DMS114 treated with DMSO at 0.1 percent for 48 hours (cell line): ENCODE measurements around the gene AANAT.

Experiments
- DNase-seq: peaks from one replicate; lab custom pipeline; 2025; ENCODE audit not compliant: unreplicated experiment; lab: John Stamatoyannopoulos, UW

The AANAT gene

DNA sequence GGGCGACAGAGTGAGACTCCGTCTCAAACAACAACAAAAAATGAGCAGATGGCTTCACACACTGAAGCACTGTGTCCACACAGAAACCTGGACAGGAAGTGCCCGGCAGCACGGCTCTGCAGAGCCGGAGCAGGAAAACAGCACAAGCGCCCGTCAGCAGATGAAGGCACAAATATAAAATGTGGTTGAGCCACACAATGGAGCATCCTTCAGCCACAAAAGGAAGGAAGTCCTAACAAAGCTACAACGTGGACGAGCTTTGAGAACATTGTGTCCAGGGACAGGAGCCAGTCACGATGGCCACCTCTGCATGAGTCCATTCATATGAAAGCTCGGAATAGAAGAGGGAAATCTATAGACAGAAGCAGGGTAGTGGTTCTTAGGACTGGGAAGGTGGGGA is 18.2 kb downstream of the AANAT start:
- DNase-seq: no peak

DNA sequence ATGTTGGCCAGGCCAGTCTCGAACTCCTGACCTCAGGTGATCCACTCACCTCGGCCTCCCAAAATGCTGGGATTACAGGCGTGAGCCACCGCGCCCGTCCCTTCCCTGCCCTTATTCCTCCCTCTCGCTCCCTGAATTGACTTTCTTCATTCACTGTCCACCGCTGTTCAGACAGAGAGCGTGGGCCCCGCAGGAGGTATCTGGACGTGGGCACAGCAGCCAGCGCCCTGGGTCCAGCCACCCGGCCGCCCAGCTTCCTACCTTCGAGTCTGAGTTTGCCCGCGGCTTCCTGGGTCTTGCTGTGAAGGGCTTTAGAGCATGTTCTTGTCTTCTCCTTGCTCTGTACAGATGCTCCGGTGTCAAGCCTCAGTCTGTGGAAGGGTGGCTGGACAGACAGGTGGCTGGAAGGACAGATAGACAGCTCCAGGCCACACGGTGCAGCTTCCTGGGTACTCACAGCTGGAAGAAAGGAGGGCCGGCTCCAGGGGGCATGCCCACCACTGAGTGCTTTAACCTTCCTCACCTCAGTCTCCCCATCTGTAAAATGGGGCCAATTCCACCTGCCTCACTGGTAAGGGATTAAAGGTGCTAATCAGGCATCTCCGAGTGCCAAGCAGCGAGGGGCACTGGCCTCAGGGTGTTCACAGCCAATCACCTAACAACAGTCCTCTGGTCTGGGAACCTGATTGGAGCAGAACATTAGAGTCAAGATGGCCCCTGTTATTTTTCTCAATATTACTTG is 20.2 kb downstream of the AANAT start:
- DNase-seq: no peak

DNA sequence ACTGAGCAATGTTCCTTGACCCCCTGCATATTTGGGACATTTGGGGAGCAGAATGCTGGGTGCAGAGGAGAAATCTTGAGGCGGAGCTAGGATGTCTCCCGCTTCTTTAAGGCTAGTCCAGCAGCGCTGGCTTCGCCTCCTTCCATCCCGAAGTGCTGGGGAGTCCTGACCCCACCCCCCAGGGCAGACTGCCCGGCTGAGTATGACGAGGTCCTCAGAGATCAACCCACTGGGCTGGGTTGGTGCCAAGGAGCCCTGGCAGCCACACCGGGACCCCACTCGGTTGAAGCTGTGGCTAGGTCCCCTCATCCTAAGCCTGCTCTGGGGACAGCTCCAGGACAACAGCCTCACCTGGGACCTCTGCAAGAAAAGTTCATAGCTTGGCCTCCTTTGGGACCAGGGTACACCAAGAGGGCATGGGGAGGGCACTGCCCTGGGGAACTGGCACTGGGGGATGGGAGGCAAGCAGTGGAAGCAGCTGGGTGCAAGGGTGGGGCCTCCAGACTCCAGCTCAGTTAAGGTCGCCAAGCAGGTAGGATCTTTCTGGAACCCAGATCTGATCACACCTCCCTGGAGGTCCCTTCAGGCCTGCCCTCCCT is 22.8 kb downstream of the AANAT start:
- no peak for DNase-seq

DNA sequence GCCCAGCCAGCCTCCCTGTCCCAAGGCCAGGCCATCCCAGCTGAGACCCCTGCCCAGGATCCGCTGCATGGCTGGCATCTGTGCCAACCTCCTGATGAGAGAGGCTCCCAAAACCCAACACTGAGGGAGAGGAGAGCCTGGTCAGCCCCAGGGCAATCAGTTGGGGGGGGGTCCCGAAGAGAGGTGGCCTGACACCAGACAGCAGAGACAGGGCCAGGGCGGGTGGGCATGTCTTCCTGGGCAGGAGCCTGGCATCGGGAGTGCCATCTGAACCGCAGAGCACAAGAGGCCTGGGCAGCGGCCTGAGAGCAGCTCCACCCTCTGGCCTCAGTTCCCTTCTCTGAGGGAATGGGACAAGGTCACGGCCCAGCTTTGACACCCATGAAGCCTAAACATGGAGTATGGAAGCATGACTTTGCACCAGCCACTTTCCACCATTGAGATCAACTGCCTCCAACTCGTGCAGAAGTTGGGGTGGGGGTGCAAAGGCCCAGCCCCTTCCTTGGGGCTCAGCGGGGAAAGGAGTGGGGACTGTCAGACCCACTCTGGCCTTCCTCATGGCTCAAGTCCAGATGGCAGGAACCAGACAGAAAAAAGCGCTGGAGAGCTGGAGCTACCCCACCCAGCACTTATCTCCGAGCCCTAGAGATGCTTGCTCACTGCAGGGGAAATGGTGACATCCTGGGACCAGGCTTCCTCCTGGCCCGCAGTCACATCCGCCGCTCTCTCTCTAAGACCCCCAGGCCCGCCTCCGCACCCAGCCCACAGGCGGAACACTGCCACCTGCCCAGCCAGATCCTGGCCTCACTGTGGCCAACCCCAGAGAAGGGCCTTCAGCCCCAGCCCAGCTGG is 24.1 kb downstream of the AANAT start:
- DNase-seq: no peak

DNA sequence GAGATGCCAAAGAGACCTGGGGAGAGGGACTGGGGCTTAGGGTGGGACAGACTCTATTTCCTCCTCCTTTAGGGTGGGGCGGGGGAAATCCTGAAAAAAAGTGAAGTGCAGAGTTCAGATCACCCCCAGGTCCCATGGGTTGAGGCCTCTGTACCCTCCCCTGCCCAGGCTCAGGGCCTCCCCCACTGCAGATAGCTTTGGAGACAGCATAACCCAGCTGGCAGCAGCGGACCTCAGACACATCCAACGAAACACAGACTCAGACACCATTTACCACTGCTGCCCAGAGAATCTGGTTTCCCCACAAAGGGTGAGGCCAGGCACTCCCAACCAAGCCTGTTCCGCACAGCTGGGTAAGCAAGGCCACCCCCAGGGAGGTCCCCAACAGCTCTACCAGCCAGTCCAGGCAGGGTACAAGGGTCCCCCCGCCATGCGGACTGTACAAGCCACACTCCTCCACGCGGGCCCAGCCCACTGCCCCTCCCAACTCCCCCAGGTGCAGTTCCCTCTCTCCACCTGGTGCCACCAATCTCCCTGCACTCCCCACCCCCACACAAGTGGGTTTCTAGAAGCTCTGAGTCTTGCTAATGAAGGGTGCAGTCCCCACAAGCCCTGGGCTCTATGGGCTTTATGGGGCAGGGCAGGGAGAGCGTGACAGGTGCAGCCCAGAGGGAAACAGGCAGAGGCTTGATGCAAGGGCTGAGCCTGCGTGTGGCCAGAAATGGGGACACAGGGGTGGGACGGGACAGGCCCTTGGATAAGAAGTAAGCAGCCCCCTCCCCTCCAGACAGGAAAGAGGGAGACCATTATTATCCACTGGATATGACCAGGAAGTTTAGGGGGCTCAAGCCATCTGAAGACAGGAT is 25.0 kb downstream of the AANAT start:
- no peak for DNase-seq

DNA sequence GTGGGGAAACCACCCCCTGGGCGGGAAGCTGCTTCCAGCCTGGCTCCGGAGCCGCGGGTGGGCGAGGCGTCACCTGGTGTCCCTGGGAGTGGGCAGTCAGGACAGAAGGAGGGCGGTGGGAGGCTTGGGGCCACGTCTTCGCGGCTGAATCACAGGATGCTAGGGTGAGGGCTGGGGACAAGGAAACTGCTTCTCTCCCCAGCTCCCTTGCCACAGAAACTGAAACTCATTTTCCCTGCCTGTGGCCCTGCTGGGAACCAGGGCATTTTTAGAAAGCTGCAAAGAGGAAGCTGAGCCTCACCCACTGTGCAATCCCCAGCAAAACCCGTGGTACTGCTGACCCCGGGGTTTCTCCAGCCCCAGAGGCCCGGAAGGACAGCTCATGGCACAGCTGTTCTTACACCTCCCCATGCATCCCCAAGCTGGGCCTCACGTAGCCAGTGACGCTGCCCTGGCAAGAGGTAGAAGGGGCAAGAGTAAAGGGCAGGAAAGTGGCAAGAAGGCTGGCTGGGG is 25.6 kb downstream of the AANAT start:
- DNase-seq: no peak

DNA sequence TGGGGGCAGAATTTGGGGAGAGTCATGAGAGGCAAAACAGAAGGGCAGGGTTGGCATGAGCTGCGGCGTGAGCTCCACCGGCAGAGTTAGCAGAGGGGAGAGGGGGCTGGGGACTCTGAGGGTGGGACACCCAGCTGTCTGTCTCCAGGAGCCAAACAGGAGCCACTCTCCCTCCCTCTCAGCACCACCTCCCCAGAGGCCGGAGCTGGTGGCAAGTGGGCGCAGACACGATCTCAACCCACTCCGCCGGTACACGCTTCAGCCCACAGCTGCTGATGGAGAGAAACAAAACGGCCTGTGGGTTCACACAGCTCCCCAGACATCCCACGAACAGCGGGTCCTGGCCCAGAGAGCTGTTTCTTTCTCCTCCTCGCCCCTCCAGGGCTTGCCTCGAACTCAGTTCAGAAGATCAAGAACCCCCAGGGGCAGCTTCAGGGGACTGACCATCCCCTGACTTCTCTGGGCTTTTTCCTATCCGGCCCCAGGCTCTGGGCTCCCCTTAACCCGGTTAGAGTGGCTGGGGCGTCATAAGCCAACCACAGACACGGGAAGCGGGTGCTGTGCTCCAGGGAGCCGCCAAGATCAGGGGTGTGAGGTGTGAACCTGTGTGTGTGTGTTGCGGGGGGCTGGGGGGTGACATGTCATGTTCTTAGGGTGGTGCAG is 26.2 kb downstream of the AANAT start:
- no peak for DNase-seq

DNA sequence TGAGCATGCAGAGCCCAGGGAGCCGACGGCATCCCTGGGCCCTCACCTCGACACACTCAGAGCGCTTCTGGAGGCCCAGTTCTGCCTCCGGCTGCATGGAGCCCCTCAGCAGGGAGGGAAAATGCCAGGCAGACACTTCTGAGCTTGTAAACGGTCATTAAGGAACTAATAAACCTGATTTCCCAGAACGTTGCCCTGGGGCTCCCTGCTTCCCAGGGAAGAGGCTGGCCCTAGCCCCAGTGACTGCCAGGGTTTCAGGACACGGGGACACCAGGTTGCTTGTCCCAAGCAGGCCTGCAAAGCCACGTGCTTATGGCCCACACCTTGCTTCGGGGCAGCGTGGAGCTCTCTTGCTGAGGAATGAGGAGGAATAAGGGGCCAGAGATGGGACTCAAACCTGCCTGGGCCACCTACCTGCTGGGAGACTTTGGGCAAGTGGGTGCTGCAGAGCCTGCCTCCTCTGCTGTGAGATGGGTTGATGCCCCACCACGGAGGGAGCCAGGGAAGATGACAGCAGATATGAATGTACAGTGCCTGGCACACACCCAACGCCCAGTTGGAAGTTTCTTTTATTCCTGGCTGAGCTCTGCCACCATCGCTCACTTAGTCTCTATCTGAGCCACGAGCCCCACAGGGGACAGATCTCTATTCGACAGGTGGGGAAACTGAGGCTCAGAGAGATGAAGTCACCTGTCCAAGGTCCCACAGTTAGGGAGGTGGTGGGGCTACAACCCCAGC is 28.4 kb downstream of the AANAT start:
- no peak for DNase-seq

DNA sequence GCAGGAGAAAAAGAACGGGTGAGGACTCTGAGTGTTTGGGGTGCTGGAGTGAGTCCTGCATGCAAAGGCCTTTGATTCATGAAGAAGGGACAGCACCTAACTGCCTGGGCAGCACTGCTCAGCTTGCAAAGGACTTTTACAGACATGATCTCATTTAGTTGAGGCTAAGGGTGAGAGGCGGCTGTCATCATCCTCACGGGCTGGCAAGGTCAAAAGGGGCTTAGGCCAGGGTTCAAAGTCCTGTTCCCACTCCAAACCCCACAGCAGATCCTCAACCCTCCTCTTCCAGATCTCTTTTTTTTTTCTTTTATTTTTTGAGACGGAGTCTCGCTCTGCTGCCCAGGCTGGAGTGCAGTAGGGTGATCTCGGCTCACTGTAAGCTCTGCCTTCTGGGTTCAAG is 29.1 kb downstream of the AANAT start:
- no peak for DNase-seq

DNA sequence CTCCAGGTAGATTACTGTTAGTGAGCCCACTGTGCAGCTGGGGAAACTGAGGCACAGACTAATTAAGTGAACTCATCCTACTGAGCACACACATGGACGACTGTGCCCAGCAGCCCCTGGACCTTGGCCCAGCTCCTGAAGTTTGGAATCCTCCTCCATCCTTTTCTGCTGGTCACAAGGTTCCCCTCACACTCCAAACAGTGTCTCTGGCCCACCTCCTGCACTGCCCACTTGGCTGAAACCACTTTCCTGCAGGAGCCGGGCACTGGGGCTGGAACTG is 30.2 kb downstream of the AANAT start:
- DNase-seq: no peak

DNA sequence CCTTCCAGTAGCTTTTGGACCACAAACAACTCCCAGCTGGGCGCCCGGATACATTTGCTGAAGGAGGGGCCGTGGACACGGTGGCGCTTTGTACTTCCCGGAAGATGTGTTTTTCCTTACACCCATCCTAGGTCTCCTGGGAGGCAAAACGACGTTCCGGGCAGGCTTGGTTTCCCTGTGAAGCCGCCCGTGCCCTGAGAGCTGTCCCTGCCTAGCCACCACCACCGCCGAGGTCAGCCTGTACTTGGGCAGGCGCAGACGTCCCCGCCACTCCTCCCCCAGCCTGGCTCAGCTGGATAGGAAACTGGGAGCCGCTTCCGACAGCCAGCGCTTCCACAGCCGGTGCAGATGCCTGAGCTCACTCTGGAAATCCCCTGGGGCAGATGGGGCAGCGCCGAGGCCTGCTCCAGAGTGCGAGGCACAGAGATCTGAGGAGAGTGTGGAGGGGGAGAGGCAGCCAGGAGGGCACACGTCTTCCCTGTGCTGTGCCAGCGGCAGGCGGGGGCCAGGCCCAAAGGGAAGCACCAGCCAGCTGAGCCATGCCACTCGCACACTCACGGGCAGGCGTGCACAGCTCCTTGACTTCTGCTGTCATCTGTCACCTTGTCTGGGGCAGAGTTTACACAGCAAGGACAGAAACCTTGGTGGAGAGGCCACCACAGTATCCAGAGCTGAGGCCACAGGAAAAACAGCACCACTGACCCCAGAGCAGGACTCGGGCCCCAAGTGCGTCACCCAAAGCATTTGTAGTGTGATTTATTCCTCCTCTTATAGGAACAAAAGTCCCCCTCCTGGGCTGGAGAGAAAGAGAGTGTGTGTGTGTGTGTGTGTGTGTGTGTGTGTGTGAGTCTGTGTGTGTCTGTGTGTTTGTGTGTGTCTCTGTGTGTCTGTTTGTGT is 30.8 kb downstream of the AANAT start:
- DNase-seq: no peak

DNA sequence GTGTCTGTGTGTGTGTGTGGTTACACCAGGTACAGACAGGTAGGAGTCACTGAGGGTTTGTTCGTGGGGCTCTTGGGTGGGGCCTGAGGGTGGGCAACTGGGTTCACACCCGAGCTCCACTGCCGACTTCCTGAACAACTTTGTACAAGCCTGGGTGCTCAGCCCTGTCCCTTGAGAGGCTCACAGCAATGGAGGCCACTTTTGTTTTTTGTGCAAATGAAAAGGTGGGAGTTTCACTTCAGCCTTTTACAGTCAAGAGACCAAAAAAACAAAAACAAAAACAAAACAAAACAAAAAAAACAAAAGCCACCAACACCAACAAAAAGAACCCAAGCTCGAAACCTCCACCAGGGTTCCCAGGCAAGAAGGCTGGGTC is 31.5 kb downstream of the AANAT start:
- DNase-seq: no peak

DNA sequence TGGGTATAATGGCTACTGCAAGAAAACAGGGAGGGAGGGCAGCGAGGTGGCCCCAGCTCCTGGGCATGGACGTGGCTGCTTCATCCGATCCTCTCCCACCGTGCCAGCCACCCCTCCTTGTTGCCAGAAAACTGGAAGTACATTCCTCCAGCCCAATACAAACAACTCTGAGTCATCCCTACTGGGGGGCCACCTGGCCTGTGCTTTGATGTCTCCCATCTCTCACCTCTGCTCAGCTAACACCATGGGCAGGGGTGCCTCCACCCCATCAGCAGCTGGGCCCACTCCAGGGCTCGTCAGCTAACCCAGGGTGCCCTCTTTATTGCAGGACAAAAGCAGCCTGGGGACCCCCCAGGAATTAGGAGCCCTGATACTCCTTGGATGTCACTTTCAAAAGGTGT is 31.9 kb downstream of the AANAT start:
- DNase-seq: no peak

DNA sequence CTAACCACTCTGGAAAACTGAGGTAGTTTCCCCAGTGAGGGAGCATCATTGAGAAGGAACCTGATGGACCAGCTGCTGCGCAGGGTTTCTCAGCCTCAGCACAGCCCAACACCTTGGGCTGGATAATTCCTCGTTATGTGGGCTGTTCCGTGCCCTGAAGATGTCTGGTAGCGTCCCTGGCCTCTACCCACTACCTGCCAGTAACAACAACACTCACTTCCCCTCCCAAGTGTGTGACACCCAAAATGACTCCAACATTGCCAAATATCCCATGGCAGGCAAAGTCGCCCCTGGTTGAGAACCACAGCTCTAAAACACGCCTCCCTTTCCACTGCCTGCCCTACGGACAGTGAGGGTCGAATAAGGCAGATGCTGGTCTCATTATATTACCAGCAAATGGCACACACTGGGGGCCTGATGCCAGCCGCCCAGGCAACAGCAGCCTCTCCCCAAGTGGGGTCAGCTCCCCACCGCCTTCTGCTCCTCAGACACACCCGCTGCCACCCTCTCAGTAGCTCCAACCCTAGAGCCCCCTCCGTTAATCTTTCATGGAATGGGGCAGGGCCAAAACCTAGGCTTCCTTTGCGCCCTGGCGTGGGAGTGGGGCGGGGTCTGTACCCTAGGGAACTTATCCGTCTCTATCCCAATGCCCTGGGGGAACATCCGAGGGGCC is 32.8 kb downstream of the AANAT start:
- DNase-seq: no peak

DNA sequence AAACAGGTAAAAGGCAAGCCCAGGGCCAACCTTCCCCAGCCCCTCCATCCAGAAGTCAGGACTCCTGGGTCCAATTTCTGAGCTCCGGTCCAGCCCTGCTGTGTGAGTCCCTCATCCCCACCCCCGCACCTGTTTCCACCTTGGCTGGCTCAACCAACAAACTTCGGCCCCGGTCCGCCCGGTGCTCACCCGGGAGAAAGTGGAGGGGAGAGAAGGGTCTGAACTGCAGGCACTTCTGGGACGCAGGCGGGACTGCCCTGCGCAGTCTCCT is 33.3 kb downstream of the AANAT start:
- no peak for DNase-seq

DNA sequence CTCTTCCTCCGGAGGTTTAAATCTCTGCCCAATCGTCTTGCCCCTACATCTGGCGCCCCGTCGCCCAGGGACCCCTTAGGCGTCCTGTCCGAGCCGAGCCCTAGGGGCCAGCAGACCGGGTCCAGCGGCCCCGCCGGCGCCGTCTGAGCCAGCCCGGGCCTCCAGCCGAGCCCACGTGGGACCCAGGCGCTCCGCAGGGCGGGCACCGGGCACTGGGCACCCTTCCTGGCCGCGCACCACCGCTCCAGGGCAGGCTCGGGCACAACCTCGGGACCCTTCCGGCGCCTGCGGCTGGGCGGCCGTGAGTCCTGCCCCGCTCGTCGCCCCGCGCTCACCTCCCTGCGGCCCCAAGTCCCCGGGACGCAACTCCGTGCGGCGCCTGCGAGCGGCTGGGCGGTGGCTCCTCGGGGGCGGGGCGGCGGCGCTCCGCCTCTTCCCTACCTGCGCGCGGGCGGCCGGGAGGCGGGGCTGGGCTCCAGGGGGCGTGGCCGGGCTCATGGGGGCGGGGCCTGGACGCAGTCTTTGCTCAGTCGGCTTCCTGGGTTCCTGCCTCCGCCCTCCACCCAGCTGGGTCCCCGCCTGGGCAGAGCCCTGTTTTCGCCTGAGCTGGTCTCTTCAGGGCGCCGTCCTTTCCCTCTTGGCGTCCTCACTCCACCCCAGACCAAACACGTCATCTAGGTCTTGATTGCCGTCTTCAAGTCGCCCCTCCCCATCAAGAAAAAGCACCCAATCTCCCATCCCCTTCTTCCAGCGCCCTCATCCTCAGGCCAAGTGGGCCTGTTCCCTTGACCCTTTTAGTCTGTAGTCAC is 33.8 kb downstream of the AANAT start, which contains the start of gene RHBDF2:
RHBDF2 (minus strand) TSS at position 406 of the 809 bp plus-strand sequence. CDS start 19,899 bp downstream, outside the sequence.
- DNase-seq: peak; percentile 37

DNA sequence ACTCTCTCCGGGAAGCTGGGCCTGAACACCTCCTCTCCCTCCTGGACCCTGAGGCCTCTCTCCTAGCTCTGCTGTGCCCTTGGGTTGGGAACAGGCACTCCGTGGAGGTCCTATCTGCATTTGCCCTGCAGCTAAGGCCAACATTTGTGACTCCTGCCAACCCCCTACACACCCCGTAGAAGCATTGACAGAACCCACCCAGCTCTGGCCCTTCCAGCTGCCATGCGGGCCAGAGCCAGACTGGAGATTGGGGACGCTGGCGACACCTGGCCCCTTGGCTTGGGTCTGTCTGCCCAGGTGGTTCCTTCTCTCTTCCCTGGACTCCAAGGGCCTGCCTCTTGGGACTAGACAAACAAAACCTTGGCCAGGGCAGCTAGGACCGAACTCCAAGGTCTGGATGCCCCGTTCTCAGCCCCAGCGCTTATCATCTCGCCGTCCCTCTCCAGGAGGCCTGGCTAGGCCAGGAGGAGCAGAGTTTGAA is 34.5 kb downstream of the AANAT start:
- DNase-seq: no peak
